GM12801 (cell line): Measurements from ENCODE around the gene LDB3.

Experiments
- TF ChIP-seq, protein P1 (sequence below): IDR thresholded peaks from one replicate; pipeline ENCODE4 v1.5.1; 2011; ENCODE audit warnings: control low read depth; ENCODE audit not compliant: insufficient read length; ENCODE audit errors: extremely low read depth

LDB3 gene

DNA sequence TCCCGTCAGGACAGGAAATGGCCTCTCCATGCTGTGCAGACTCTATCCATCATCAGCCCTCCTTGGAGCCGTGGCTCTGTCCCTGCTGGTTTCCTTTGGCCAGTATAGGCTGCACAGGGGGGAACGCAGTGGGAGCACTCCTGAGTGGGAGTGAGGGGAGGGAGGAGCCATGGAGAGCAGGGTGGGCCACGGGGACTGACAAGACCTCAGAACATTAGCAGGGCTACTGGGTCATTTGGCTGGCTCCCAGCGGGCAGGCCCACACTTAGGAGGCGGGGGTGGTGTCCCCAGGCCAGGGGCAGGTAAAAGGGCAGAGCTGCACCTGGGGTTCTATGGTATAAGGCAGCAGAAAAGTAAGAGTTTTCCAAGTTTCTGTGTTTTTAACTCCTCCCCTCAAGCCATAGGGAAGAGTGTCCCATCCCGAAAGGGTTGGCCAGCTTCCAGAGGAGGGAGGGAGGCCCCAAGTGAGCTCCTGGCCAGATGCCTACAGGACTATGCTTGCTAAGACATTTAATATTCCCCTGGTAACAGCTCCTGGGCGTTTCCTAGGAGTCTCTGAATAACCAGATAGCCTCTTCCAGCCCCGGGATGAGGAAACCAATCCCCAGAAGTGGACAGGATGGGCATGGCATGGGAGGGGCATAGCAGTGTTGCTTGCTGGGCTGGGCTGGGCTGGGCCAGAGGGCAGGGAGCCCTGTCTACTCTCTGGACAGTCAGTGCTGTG is 19.4 kb upstream of the LDB3 start:
- TF ChIP-seq, protein P1, sequence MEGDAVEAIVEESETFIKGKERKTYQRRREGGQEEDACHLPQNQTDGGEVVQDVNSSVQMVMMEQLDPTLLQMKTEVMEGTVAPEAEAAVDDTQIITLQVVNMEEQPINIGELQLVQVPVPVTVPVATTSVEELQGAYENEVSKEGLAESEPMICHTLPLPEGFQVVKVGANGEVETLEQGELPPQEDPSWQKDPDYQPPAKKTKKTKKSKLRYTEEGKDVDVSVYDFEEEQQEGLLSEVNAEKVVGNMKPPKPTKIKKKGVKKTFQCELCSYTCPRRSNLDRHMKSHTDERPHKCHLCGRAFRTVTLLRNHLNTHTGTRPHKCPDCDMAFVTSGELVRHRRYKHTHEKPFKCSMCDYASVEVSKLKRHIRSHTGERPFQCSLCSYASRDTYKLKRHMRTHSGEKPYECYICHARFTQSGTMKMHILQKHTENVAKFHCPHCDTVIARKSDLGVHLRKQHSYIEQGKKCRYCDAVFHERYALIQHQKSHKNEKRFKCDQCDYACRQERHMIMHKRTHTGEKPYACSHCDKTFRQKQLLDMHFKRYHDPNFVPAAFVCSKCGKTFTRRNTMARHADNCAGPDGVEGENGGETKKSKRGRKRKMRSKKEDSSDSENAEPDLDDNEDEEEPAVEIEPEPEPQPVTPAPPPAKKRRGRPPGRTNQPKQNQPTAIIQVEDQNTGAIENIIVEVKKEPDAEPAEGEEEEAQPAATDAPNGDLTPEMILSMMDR: no peak

DNA sequence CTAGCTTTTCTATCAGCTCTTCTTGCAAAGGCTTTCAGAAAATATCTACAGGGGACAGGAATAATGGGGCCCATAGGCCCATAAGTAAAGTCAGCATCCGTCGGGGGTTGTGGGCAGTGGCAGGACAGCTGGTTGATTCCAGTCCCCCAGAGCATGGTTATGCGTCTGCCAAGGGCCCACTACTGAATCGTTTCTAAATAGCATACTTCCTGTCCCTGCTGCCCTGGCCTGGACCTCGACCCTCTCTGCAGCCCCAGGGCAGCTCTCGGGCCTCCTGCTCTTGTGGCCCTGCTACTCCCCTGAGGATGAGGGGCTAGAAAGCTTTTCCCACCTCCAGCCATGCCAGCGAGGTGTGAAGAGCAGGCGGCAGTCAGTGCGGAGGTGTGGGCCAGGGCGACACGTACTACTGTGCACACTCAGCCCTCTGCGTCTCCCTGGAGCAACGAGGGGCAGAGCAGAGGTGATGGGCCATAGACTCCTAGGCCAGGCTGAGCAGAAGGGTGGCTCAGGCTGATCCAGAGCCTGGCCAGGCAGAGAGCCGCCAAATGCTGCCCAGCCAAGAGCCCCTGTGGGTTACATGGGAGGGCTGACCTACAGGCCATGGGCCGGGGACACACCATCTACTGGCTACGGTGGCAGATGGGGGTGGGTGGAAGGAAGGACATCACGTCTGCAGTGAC is 18.7 kb upstream of the LDB3 start:
- TF ChIP-seq, protein P1: no peak

DNA sequence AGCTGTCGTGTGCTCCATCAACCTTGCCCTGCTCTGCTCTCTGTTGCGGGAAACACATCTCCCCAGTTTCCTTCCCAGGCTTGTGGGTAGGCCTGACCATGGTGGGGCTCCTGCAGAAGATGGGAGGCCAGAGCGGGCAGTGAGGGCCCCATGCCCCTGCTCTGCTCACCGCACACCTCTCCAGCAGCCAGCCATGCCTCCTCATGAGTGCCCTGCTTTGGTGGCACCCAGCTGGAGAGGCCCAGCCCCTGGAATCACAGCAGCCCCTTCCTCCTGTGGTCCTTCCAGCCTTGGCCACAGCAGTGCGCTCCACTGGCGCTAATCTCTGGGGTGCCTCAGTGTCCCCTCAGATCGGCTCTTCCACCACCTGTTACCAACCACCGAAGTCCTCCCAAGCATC is 18.2 kb upstream of the LDB3 start:
- TF ChIP-seq, protein P1: no peak

DNA sequence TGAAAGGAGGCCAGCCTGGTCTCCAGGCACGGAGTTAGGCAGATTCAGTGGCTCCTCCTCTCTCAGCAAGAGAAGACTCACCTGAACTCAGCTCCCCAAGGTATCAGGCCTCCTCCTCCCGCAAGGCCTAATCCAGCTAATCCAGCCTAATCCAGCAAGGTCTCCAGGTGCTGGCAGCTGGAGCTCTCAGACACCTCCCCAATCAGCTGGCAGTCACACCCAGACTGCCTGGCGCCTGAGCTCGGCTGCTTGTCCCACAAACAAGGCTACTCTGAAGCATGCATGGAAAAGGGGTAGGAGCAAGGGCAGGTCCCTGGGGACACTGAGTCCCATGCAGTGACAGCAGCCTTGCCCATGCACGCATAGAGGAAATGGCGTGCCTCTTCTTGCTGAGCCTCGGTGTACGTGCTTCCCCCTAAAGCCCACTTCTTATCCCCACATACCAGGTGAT is 17.3 kb upstream of the LDB3 start:
- TF ChIP-seq, protein P1: no peak

DNA sequence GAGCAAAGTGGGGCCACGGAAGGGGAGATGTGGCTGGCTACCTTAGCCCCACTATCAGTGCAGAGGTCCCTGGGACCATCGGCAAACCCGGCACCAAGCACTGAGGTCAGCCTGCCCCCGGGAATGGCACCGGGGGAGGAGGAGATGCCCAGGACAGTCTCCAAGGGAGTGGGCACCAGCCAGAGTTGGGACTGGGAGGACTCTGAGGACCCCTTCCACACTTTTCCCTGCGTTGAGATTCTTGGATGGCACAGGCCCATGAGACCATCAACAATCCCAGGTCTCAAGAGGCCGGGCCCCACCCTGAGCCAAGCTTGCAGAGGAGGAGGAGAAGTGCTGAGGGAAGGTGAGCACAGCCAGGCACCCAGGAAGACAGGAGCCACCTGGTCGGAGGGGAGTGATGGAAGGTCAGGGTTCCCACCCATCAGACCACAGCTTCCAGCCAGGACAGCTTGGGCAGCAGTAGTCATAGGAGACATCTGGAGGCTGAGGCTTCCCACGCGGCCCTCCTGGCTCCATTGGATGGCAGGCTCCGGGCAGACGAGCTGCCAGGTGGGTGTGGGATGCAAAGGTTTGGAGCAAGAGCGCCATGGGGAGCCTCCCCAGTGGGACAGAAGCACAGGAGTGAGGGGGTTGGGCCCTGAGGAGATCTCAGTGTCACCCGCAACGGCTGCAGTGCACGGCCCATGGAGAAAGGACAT is 16.5 kb upstream of the LDB3 start:
- TF ChIP-seq, protein P1: no peak

DNA sequence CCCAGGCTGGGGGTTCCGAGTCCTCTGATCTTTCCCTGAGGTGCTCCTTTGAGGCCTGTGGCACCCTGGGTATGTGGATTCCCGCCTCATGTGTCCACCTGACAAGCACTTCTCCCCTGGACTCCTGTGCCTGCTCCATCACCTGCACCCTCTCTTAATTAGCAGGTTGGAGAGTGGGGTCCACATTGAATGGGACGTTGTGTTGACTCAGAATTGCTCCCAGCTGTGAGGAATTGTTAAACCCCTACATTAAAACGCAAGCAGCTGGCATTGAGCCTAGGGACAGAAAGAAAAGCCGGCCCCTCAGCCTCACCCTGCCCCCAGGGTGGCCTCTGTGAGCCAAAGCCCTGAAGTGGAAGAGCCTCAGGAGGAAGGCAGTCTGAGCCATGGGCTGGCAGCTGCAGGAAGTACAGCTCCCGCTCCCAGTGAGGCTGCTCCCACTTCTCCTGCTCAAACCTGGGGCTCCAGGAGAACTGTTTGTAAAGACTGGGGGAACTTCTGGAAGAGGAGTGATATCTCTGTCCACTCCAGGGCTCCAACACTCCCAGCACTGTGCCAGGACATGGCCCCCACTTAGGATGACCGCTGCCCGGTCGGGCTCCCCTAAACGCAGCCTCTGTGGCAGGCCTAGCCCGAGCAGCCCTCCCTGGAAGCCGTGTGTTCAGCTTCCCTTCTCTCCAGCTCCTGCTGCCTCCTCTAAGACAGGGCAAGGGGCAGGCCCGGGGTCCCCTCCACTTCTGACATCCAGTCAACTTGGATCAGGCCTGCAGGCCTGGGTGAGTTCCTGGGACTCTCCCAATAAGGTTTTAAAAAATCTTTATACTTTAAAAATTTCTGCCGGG is 15.7 kb upstream of the LDB3 start:
- TF ChIP-seq, protein P1: no peak

DNA sequence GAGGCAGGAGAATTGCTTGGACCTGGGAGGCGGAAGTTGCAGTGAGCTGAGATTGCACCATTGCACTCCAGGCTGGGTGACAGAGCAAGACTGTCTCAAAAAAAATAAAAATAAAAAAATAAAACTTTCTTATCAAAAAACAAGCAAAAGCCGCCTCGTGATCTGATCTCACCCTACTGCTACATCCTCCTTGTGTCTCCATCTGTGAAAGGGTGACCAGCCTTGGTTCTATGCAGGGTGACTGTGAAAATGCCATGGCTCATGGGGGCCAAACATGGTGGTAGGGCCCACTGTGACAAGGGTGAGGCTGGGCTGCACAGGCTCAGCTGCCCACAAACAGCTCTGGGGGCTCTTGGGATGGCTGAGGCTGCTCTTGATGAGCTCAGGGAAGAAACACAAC is 14.9 kb upstream of the LDB3 start:
- TF ChIP-seq, protein P1: no peak
